ENCODE data around the gene SASH1. TPM values are rescaled to one million over a fixed set of nuclear protein-coding genes. Genes with fewer than 3 reads are reported as not detected.
A peak's percentile ranks its signal among the peaks of the same experiment; 100 is the strongest.

SASH1 gene
- total RNA-seq, 2 donors from 2014 or later = 77.0 to 82.3 TPM

DNA sequence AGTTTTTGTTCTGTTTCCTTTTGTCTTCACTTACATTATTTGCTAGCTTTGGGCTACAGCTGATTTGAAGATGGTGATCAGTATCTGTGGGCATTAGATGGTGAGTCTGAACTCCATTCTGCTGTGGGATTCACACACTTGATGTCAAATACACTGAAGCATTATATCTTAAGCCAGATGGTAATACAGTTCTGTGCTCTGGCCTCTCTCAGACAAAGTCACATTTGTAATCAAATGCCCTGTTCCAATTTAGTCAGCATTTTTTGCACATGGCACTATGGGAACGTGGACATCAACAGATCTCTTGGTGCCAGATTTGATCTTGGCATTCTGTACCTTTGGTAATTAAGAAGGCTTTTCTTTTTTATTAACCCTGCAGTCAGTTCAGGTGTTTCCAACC lies 56.0 kb downstream of the SASH1 start:
- no peak for DNase-seq (ENCODE audit: low spot score)
- no peaks in the 10 kb centered on the region for H3K36me3 ChIP-seq
- H3K4me1 ChIP-seq (ENCODE audit: control insufficient read depth in 1 of 2, low read depth in 2 of 2) = peaks cover 15 to 36% of the 10 kb centered on the region in 2 donors
- ATAC-seq (ENCODE audit: insufficient number of reproducible peaks, low FRiP score, low read depth) = no peak
- H3K9me3 ChIP-seq = no peaks in the 10 kb centered on the region
- H3K4me3 ChIP-seq = no peak overlapping the region
- H3K27ac ChIP-seq = no peak overlapping the region
- TF ChIP-seq, protein P1, sequence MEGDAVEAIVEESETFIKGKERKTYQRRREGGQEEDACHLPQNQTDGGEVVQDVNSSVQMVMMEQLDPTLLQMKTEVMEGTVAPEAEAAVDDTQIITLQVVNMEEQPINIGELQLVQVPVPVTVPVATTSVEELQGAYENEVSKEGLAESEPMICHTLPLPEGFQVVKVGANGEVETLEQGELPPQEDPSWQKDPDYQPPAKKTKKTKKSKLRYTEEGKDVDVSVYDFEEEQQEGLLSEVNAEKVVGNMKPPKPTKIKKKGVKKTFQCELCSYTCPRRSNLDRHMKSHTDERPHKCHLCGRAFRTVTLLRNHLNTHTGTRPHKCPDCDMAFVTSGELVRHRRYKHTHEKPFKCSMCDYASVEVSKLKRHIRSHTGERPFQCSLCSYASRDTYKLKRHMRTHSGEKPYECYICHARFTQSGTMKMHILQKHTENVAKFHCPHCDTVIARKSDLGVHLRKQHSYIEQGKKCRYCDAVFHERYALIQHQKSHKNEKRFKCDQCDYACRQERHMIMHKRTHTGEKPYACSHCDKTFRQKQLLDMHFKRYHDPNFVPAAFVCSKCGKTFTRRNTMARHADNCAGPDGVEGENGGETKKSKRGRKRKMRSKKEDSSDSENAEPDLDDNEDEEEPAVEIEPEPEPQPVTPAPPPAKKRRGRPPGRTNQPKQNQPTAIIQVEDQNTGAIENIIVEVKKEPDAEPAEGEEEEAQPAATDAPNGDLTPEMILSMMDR (IDR thresholded peaks at IDR 0.05) = no peak
- no peaks in the 10 kb centered on the region for H3K27me3 ChIP-seq (replicated peaks; ENCODE audit: insufficient read depth)

DNA sequence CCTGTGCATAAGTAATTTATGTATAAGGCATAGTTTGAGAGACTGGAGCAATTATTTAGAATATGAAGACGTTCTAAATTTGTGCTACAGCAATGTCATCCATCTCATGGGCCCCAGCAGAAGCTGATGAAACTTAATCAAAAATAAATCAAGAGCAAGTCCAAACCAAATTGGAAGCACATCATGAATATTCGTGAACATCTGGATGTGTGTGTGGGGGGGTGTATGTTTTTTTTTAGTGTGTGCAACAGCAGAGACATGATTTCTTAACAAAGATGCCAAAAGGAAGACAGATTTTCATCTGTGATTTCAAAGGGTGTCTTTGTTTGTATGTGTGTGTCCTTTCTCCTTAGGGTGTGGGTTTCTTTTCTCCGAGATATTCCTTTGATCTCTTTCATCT lies 58.9 kb downstream of the SASH1 start:
- no peaks in the 10 kb centered on the region for H3K27me3 ChIP-seq (replicated peaks; ENCODE audit: insufficient read depth)
- no peaks in the 10 kb centered on the region for H3K9me3 ChIP-seq
- ATAC-seq (ENCODE audit: insufficient number of reproducible peaks, low FRiP score, low read depth) = no peak
- TF ChIP-seq, protein P1 (IDR thresholded peaks at IDR 0.05) = no peak
- no peak overlapping the region for H3K27ac ChIP-seq
- peaks cover 16 to 27% of the 10 kb centered on the region in 2 donors for H3K4me1 ChIP-seq (ENCODE audit: control insufficient read depth in 1 of 2, low read depth in 2 of 2)
- DNase-seq (ENCODE audit: low spot score) = no peak
- no peaks in the 10 kb centered on the region for H3K36me3 ChIP-seq
- no peak overlapping the region for H3K4me3 ChIP-seq

DNA sequence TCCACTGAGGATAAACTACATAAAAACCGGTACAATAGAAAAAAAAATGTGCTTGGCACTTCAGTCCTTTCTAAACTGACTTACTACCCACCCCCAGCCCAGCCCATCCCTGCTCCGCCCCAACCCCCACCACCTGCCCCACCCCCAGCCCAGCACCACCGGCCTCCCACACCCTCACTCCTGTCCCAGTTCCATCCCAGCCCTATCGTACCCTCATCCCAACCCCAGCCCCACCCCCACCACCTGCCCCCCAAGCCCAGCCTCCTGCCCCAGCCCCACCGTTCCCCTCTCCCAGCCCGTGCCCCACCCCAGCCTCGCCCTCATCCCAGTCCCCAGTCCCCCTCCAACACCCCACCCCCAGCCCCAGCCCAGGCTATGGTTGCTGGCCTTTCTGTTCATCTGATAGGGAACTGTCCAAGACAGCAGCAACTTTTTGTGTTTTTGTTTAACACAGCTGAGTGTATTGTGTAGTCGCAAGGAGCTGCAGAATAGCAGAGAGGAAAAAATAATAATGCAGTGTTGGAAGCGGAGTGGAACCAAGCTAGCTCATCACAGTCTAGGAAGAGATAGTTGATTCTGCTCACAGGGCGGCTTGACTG lies 61.9 kb downstream of the SASH1 start:
- Histone ChIP-seq H3K4me1 (ENCODE audit: control insufficient read depth in 1 of 2, low read depth in 2 of 2) (peaks cover 18 to 22% of the 10 kb centered on the region in 2 donors), H3K9me3 (no peaks in the 10 kb centered on the region), H3K36me3 (no peaks in the 10 kb centered on the region), H3K4me3 (no peak overlapping the region), H3K27ac (peak overlapping the region; percentile 80 to 87), H3K27me3 (replicated peaks; ENCODE audit: insufficient read depth) (no peaks in the 10 kb centered on the region)
- DNase-seq (ENCODE audit: low spot score) = no peak
- ATAC-seq (ENCODE audit: insufficient number of reproducible peaks, low FRiP score, low read depth) = no peak
- TF ChIP-seq, protein P1 (IDR thresholded peaks at IDR 0.05) = no peak

DNA sequence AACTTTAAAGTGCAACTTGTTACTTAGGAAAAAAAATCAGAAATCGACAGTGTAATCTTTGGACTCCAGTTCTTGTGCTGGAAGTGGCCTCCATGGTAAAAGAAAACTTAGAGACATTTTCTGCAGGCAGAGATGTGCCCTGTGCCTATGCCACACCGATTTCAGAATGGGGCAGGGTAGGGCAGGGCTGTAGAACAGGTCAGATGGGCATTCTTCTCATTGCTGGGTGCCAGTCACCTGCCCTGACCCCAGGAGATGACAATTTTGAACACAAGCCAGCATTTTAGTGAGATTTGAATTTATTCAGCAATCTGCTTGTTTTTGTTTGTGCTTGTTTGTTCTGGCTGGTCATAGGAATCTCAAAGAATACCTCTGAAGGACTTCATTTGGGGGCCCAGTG lies 63.3 kb downstream of the SASH1 start:
- Histone ChIP-seq H3K27me3 (replicated peaks; ENCODE audit: insufficient read depth) (no peaks in the 10 kb centered on the region), H3K27ac (peak overlapping the region; percentile 80 to 87), H3K9me3 (no peaks in the 10 kb centered on the region), H3K4me3 (no peak overlapping the region), H3K36me3 (no peaks in the 10 kb centered on the region), H3K4me1 (ENCODE audit: control insufficient read depth in 1 of 2, low read depth in 2 of 2) (peaks cover 18 to 22% of the 10 kb centered on the region in 2 donors)
- DNase-seq (ENCODE audit: low spot score) (no peak), ATAC-seq (ENCODE audit: insufficient number of reproducible peaks, low FRiP score, low read depth) (no peak)
- TF ChIP-seq, protein P1 (IDR thresholded peaks at IDR 0.05) = no peak

DNA sequence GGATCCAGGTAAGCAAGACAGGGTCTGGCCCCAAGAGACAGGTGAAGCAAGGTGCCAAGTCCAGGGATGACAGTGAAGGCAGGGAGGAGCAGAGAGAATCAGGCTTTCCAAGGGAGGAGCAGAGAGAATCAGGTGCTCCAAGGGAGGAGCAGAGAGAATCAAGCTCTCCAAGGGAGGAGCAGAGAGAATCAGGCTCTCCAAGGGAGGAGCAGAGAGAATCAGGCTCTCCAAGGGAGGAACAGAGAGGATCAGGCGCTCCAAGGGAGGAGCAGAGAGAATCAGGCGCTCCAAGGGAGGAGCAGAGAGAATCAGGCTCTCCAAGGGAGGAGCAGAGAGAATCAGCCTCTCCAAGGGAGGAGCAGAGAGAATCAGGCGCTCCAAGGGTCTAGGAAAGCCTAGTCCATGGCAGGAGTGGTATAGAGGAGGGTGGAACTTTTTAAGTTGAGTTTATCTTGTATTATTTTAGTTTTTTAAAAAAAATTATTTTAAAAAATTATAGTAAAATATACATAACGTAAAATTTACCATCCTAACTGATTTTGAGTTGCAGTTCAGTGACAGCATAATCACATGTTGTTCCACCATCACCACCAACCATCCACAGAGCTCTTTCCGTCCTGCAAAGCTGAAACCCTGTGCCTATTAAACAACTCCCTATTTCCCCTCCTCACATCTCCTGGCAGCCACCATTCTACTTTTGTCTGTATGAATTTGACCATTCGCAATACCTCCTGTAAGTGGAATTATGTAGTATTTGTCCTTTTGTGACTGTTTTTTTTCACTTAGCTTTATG lies 64.1 kb downstream of the SASH1 start:
- Histone ChIP-seq H3K27ac (peak overlapping the region; percentile 80 to 87), H3K4me1 (ENCODE audit: control insufficient read depth in 1 of 2, low read depth in 2 of 2) (peaks cover 18 to 22% of the 10 kb centered on the region in 2 donors), H3K4me3 (peak overlapping the region; percentile 52), H3K9me3 (no peaks in the 10 kb centered on the region), H3K27me3 (replicated peaks; ENCODE audit: insufficient read depth) (no peaks in the 10 kb centered on the region), H3K36me3 (no peaks in the 10 kb centered on the region)
- TF ChIP-seq, protein P1 (IDR thresholded peaks at IDR 0.05) = no peak
- ATAC-seq (ENCODE audit: insufficient number of reproducible peaks, low FRiP score, low read depth) = no peak
- DNase-seq (ENCODE audit: low spot score) = no peak

All from thoracic aorta (tissue), 2 donors.